ENCODE measurements around the gene LIPG. TPM values are rescaled to one million over a fixed set of nuclear protein-coding genes. Genes with fewer than 3 reads are reported as not detected.

The LIPG gene
- total RNA-seq, 1 experiment from 2014 or later, result 8.4 TPM

GRCh38 chr18:49515516-49515915, 46.3 kb upstream of the LIPG start:
- intact Hi-C loops (cut with micrococcal nuclease; ENCODE audit: unreplicated experiment), result no loop called here
- Histone ChIP-seq H3K27me3 (replicated peaks; ENCODE audit: insufficient read depth, low read depth, low read length, poor library complexity) (no peaks in the 10 kb centered on the region), H3K4me1 (ENCODE audit: insufficient read depth, low read length, poor library complexity, severe bottlenecking) (peaks cover 28% of the 10 kb centered on the region), H3K27ac (ENCODE audit: low read depth, low read length, poor library complexity, severe bottlenecking) (no peak overlapping the region), H3K36me3 (ENCODE audit: insufficient read depth, low read length, poor library complexity, severe bottlenecking) (no peaks in the 10 kb centered on the region), H3K4me3 (ENCODE audit: low read depth, low read length, poor library complexity, severe bottlenecking) (no peak overlapping the region), H3K9me3 (ENCODE audit: low read depth, low read length, poor library complexity, severe bottlenecking) (no peaks in the 10 kb centered on the region)
- ChIA-PET CTCF (no interaction called here), POLR2A (ENCODE audit: low non-redundant PET) (no interaction called here)
- no TSS peak for BruUV-seq (replicated peaks)
- no peak for TF ChIP-seq EZH2 (IDR thresholded peaks at IDR 0.05; ENCODE audit: borderline replicate concordance, low read depth, low read length, poor library complexity, severe bottlenecking)
- TF ChIP-seq CTCF (conservative IDR thresholded peaks at IDR 0.05; ENCODE audit: low read depth, low read length), result no peak
- no peak for DNase-seq (ENCODE audit: low spot score)

GRCh38 chr18:49517483-49517882, 44.4 kb upstream of the LIPG start:
- Histone ChIP-seq H3K36me3 (ENCODE audit: insufficient read depth, low read length, poor library complexity, severe bottlenecking) (no peaks in the 10 kb centered on the region), H3K27ac (ENCODE audit: low read depth, low read length, poor library complexity, severe bottlenecking) (no peak overlapping the region), H3K4me3 (ENCODE audit: low read depth, low read length, poor library complexity, severe bottlenecking) (no peak overlapping the region), H3K9me3 (ENCODE audit: low read depth, low read length, poor library complexity, severe bottlenecking) (no peaks in the 10 kb centered on the region), H3K27me3 (replicated peaks; ENCODE audit: insufficient read depth, low read depth, low read length, poor library complexity) (no peaks in the 10 kb centered on the region), H3K4me1 (ENCODE audit: insufficient read depth, low read length, poor library complexity, severe bottlenecking) (peaks cover 41% of the 10 kb centered on the region)
- DNase-seq (ENCODE audit: low spot score), result no peak
- CTCF ChIA-PET, result no interaction called here
- POLR2A ChIA-PET (ENCODE audit: low non-redundant PET), result no interaction called here
- TF ChIP-seq CTCF (conservative IDR thresholded peaks at IDR 0.05; ENCODE audit: low read depth, low read length), result no peak
- TF ChIP-seq EZH2 (IDR thresholded peaks at IDR 0.05; ENCODE audit: borderline replicate concordance, low read depth, low read length, poor library complexity, severe bottlenecking), result no peak
- intact Hi-C loops (cut with micrococcal nuclease; ENCODE audit: unreplicated experiment), result no loop called here
- BruUV-seq (replicated peaks), result no TSS peak

- H3K9me3 ChIP-seq (ENCODE audit: low read depth, low read length, poor library complexity, severe bottlenecking), result no peaks in the 10 kb centered on the region
- ChIA-PET CTCF (no interaction called here), POLR2A (ENCODE audit: low non-redundant PET) (interaction anchor here (0.6 kb wide), 1 partner anchor 1188 kb away, joined by 3 read pairs; no protein-coding TSS in a partner anchor)
- peaks cover 41% of the 10 kb centered on the region for H3K4me1 ChIP-seq (ENCODE audit: insufficient read depth, low read length, poor library complexity, severe bottlenecking)
- H3K4me3 ChIP-seq (ENCODE audit: low read depth, low read length, poor library complexity, severe bottlenecking), result no peak overlapping the region
- no peaks in the 10 kb centered on the region for H3K36me3 ChIP-seq (ENCODE audit: insufficient read depth, low read length, poor library complexity, severe bottlenecking)
- TF ChIP-seq CTCF (conservative IDR thresholded peaks at IDR 0.05; ENCODE audit: low read depth, low read length) (no peak), EZH2 (IDR thresholded peaks at IDR 0.05; ENCODE audit: borderline replicate concordance, low read depth, low read length, poor library complexity, severe bottlenecking) (no peak)
- H3K27me3 ChIP-seq (replicated peaks; ENCODE audit: insufficient read depth, low read depth, low read length, poor library complexity), result no peaks in the 10 kb centered on the region
- peak overlapping the region; percentile 71 for H3K27ac ChIP-seq (ENCODE audit: low read depth, low read length, poor library complexity, severe bottlenecking)
- intact Hi-C loops (cut with micrococcal nuclease; ENCODE audit: unreplicated experiment), result no loop called here
- BruUV-seq (replicated peaks), result no TSS peak
- DNase-seq (ENCODE audit: low spot score), result no peak
Observed at GRCh38 chr18:49519101-49519971, 42.5 kb upstream of the LIPG start.
